NB4 (cell line): ENCODE results near the gene PLAC8L1.

Experiments used
- DNase-seq: peaks from one replicate; pipeline ENCODE4 v3.0.0; 2010; ENCODE audit warnings: low read depth
- H3K4me3 ChIP-seq: one replicate; pipeline ENCODE4 v1.5.1; 2011; ENCODE audit warnings: mild to moderate bottlenecking, low read depth, low read length, moderate library complexity
- CTCF ChIP-seq: IDR thresholded peaks from one replicate; pipeline ENCODE4 v1.5.1; 2012; ENCODE audit warnings: low read depth, low read length
- MAX ChIP-seq: IDR thresholded peaks from 2 replicates; pipeline ENCODE4 v1.6.1; 2011; ENCODE audit warnings: low read depth, low read length
- MYC ChIP-seq: IDR thresholded peaks from 2 replicates; pipeline ENCODE4 v1.6.1; 2011; ENCODE audit warnings: low read depth, low read length
- POLR2A ChIP-seq: IDR thresholded peaks from 2 replicates; pipeline ENCODE4 v1.6.1; 2011; ENCODE audit warnings: mild to moderate bottlenecking; ENCODE audit not compliant: insufficient read length; ENCODE audit errors: extremely low read depth

PLAC8L1 gene

GRCh38 chr5:146076028-146076427 lies 29.3 kb downstream of the PLAC8L1 start:
- DNase-seq: peak; percentile 42
- TF ChIP-seq MYC (no peak), CTCF (no peak), POLR2A (no peak), MAX (no peak)
- H3K4me3 ChIP-seq: no peak overlapping the region

GRCh38 chr5:146073239-146073900 lies 32.0 kb downstream of the PLAC8L1 start:
- no peak overlapping the region for H3K4me3 ChIP-seq
- no peak for TF ChIP-seq CTCF
- TF ChIP-seq MYC: no peak
- TF ChIP-seq POLR2A: no peak
- TF ChIP-seq MAX: no peak
- no peak for DNase-seq

- H3K4me3 ChIP-seq: no peak overlapping the region
- no peak for DNase-seq
These were observed 32.8 kb downstream of the PLAC8L1 start for GRCh38 chr5:146072595-146072994.

GRCh38 chr5:146071171-146071570 lies 34.2 kb downstream of the PLAC8L1 start:
- no peak for TF ChIP-seq CTCF
- TF ChIP-seq MAX: no peak
- no peak for TF ChIP-seq MYC
- TF ChIP-seq POLR2A: no peak
- H3K4me3 ChIP-seq: no peak overlapping the region
- no peak for DNase-seq

More at GRCh38 chr5:146072595-146072994, 32.8 kb downstream of the PLAC8L1 start:
- TF ChIP-seq POLR2A: no peak
- no peak for TF ChIP-seq CTCF
- no peak for TF ChIP-seq MYC
- no peak for TF ChIP-seq MAX

- DNase-seq: no peak
- no peak overlapping the region for H3K4me3 ChIP-seq
- TF ChIP-seq MAX: no peak
- TF ChIP-seq CTCF: no peak
- TF ChIP-seq POLR2A: no peak
- no peak for TF ChIP-seq MYC
These were observed 34.6 kb downstream of the PLAC8L1 start for GRCh38 chr5:146070746-146071145.

- H3K4me3 ChIP-seq: no peak overlapping the region
- DNase-seq: no peak
- no peak for TF ChIP-seq CTCF
- no peak for TF ChIP-seq POLR2A
- TF ChIP-seq MAX: no peak
- TF ChIP-seq MYC: no peak
These were observed 35.6 kb downstream of the PLAC8L1 start for GRCh38 chr5:146069780-146070099.
